ENCODE measurements around the gene CDIP1.

CDIP1 gene

DNA sequence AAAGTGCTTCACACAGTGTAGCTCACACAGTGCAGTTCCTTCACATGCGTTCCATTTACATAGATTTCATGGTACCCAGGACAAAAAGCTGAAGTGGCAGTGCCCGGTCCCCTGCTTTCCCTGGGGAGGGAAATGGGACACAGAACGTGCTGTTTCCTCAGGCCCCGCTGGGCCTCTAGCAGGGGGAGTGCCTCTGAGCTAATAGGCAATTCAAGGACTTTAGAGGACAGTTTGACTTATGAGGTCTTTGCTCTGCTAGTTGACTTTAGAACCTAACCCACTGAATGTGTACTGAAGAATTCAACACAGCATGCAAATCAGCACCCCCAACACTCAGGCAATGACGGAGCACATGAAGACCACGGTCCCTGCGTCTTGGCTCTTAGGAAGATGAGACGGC lies 6.8 kb downstream of the CDIP1 start:
- no peaks in the 10 kb centered on the region for H3K9me2 ChIP-seq (ENCODE audit: low read depth, low read length)
- no peaks in the 10 kb centered on the region for H3K36me3 ChIP-seq (ENCODE audit: insufficient read depth, low read length)
- H4K20me1 ChIP-seq (ENCODE audit: insufficient read depth, low read length) = no peaks in the 10 kb centered on the region
- no peaks in the 10 kb centered on the region for H3K79me2 ChIP-seq (ENCODE audit: insufficient read depth, low read length)
- TF ChIP-seq, protein P1, sequence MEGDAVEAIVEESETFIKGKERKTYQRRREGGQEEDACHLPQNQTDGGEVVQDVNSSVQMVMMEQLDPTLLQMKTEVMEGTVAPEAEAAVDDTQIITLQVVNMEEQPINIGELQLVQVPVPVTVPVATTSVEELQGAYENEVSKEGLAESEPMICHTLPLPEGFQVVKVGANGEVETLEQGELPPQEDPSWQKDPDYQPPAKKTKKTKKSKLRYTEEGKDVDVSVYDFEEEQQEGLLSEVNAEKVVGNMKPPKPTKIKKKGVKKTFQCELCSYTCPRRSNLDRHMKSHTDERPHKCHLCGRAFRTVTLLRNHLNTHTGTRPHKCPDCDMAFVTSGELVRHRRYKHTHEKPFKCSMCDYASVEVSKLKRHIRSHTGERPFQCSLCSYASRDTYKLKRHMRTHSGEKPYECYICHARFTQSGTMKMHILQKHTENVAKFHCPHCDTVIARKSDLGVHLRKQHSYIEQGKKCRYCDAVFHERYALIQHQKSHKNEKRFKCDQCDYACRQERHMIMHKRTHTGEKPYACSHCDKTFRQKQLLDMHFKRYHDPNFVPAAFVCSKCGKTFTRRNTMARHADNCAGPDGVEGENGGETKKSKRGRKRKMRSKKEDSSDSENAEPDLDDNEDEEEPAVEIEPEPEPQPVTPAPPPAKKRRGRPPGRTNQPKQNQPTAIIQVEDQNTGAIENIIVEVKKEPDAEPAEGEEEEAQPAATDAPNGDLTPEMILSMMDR (IDR thresholded peaks at IDR 0.05; ENCODE audit: low read length) = no peak
- no peak for TF ChIP-seq EZH2 (IDR thresholded peaks at IDR 0.05; ENCODE audit: borderline replicate concordance, low read length)
- H3K4me2 ChIP-seq (ENCODE audit: low read length) = no peak overlapping the region
- no peaks in the 10 kb centered on the region for H3F3A ChIP-seq (ENCODE audit: insufficient read depth, low read length)
- H3K27ac ChIP-seq (ENCODE audit: low read depth, low read length, poor library complexity, severe bottlenecking) = no peak overlapping the region
- H2AFZ ChIP-seq (ENCODE audit: low read length) = no peak overlapping the region
- no peaks in the 10 kb centered on the region for H3K27me3 ChIP-seq (ENCODE audit: insufficient read depth, low read length)
- H3K4me1 ChIP-seq (ENCODE audit: insufficient read depth, low read length, severe bottlenecking) = peaks cover 36% of the 10 kb centered on the region
- no peaks in the 10 kb centered on the region for H3K9me3 ChIP-seq (ENCODE audit: low read length)
- no peak overlapping the region for H3K9ac ChIP-seq (ENCODE audit: low read length)
- H3K4me3 ChIP-seq (ENCODE audit: low read depth, low read length, poor library complexity, severe bottlenecking) = no peak overlapping the region

DNA sequence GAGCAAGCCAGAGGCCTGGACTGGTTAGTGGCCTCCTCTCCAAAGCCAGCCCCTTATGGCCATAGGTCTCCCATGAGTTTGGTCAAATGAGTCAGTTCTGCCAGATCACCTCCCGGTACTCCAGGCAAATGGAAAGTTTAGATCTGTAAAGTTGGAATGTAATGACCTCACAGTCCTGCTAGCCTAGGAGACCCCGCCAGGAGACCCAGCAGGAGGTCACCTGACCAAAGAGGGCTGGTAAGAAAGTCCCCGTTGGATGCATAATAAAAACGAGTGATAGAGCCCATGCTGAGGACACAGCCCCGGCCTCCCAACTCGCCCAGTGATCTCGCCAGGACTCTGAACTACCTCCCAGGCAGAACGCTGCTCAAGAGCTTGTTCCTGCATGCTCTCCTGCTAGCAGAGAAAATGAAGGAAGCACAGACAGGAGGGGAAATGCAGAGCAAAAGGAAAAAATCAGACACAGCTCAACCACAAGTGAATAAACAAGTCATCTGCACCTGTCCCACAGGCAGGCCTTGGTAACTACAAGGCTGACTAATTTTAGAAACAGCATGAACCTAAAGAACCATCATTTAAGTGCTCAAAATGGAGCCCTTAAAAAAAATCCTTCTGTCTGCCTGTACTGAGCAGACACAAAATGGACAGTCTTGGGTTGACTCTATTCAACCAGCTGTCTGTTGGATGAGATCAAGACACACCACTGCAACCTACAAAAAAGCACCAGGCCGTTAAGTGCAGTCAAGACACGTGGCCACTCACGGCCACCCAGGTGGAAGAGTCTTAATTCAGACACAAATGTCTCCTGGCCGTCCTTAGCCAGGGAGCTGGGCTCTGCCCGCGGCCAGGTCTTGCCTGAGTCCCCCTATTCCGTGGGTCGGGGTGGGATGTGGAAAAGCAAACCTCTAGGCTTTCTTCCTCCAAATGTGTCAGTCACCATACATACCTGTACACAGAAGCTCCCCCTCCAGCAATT lies 9.2 kb downstream of the CDIP1 start:
- peak overlapping the region; percentile 49 for H3K4me2 ChIP-seq (ENCODE audit: low read length)
- H3K9me3 ChIP-seq (ENCODE audit: low read length) = no peaks in the 10 kb centered on the region
- no peaks in the 10 kb centered on the region for H3K36me3 ChIP-seq (ENCODE audit: insufficient read depth, low read length)
- H3K27ac ChIP-seq (ENCODE audit: low read depth, low read length, poor library complexity, severe bottlenecking) = peak overlapping the region; percentile 86
- no peak for TF ChIP-seq EZH2 (IDR thresholded peaks at IDR 0.05; ENCODE audit: borderline replicate concordance, low read length)
- TF ChIP-seq, protein P1 (IDR thresholded peaks at IDR 0.05; ENCODE audit: low read length) = no peak
- H3K4me1 ChIP-seq (ENCODE audit: insufficient read depth, low read length, severe bottlenecking) = peaks cover 38% of the 10 kb centered on the region
- peak overlapping the region; percentile 36 for H3K9ac ChIP-seq (ENCODE audit: low read length)
- H2AFZ ChIP-seq (ENCODE audit: low read length) = peak overlapping the region; percentile 40; the same call in 1 of the 2 replicates
- no peaks in the 10 kb centered on the region for H3K27me3 ChIP-seq (ENCODE audit: insufficient read depth, low read length)
- H3K9me2 ChIP-seq (ENCODE audit: low read depth, low read length) = no peaks in the 10 kb centered on the region
- H3F3A ChIP-seq (ENCODE audit: insufficient read depth, low read length) = no peaks in the 10 kb centered on the region
- H3K79me2 ChIP-seq (ENCODE audit: insufficient read depth, low read length) = no peaks in the 10 kb centered on the region
- no peaks in the 10 kb centered on the region for H4K20me1 ChIP-seq (ENCODE audit: insufficient read depth, low read length)
- peak overlapping the region; percentile 5 for H3K4me3 ChIP-seq (ENCODE audit: low read depth, low read length, poor library complexity, severe bottlenecking)

DNA sequence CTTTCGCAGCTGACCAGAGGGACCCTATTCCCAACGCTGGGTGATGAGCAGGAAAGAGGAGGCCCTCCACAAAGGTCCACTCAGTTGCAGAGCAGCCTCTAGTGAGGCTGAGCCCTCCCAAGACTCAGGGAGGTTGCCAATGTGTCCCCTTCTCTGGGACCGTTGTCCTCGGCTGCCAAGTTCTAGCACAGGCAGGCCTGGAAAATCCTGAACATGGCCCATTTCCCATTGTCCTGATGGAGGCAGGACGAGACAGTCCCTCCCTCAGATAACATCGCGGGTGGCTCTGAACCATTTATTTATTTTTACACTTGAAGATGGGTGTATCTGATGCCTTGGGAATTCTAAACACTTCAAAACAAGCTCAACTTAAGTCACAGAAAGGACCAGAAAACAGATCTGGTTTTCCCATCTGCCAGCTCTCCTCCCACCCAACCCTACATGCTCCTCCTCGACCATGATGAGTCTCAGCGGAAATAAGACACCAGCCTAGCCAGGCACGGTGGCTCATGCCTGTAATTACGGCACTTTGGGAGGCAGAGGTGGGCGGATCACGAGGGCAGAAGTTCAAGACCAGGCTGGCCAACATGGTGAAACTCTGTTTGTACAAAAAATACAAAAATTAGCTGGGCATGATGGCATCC lies 12.8 kb downstream of the CDIP1 start:
- no peak overlapping the region for H3K27ac ChIP-seq (ENCODE audit: low read depth, low read length, poor library complexity, severe bottlenecking)
- H3K9me2 ChIP-seq (ENCODE audit: low read depth, low read length) = no peaks in the 10 kb centered on the region
- H4K20me1 ChIP-seq (ENCODE audit: insufficient read depth, low read length) = no peaks in the 10 kb centered on the region
- no peak overlapping the region for H3K4me3 ChIP-seq (ENCODE audit: low read depth, low read length, poor library complexity, severe bottlenecking)
- H2AFZ ChIP-seq (ENCODE audit: low read length) = no peak overlapping the region
- no peak overlapping the region for H3K4me2 ChIP-seq (ENCODE audit: low read length)
- no peaks in the 10 kb centered on the region for H3K36me3 ChIP-seq (ENCODE audit: insufficient read depth, low read length)
- H3K9ac ChIP-seq (ENCODE audit: low read length) = no peak overlapping the region
- peaks cover 31% of the 10 kb centered on the region for H3K4me1 ChIP-seq (ENCODE audit: insufficient read depth, low read length, severe bottlenecking)
- H3F3A ChIP-seq (ENCODE audit: insufficient read depth, low read length) = no peaks in the 10 kb centered on the region
- no peaks in the 10 kb centered on the region for H3K27me3 ChIP-seq (ENCODE audit: insufficient read depth, low read length)
- TF ChIP-seq, protein P1 (IDR thresholded peaks at IDR 0.05; ENCODE audit: low read length) = no peak
- H3K9me3 ChIP-seq (ENCODE audit: low read length) = no peaks in the 10 kb centered on the region
- H3K79me2 ChIP-seq (ENCODE audit: insufficient read depth, low read length) = no peaks in the 10 kb centered on the region

Measured in OCI-LY1 (cell line).